GF-D8 (cell line): ENCODE results near the gene TRMT10B.

Experiments
- DNase-seq: peaks from one replicate; lab custom pipeline; 2025; lab: John Stamatoyannopoulos, UW

The TRMT10B gene

DNA sequence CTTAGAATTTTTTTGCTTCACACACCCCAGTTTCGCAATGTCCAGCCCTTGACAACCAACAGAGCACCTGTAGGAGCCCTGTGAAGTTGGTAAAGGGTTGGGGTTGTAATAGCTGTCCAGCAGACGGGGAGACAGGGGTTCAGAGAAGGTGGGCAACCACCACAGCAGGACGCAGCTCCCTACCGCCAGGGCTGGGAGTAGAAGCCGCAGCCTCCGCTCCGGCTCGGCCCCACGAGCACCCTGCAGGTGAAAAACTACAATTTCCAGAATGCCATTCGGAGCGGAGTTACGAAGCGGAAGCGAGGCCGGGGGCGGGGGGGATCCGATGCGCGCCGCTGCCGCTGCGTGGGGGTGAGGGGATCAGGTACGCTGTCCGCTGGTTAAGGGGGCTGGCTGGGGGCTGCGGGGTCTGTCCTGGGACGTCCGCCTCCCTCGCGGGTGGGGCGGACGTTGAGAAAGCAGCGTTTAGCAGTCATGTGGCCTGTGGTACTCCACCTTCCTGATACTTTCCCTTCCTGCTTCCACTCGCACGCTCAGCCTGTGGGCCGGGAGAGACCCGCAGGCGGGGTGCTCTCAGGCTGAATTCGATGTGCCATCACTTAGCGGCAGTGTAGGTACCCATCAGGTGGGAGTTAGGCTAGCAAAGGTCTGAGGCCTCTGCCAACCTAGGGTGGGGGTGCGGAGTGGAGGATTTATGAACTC lies at the start of gene TRMT10B:
Gene TRMT10B, plus strand, starts transcription at position 317 of the 702 bp plus-strand sequence. CDS start 8,127 bp downstream, outside the sequence.
- DNase-seq, result peak; percentile 44

- DNase-seq, result no peak
These were observed 47.8 kb upstream of the TRMT10B start for GRCh38 chr9:37705787-37706186.

DNA sequence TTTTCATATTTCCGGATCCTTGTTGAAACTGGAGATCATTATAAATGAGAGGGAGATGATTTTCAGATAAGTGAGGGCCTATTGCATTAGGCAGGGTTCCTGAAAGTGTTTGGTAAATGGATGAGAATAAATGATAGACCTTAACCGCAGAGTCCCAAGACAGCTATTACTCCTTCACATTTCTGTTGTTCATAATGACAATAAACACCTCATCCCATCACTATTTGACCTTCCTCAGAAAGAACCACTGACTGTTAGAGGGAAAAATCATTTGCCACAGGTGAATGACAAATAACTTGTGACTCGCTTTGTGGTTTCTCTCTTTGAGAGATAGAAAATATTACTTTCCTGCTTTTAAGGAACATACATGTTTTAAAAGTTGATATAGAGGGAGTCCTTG lies 47.3 kb upstream of the TRMT10B start:
- no peak for DNase-seq

GRCh38 chr9:37707748-37708147 lies 45.9 kb upstream of the TRMT10B start:
- DNase-seq, result no peak

GRCh38 chr9:37710046-37710445 lies 43.6 kb upstream of the TRMT10B start:
- DNase-seq, result no peak

GRCh38 chr9:37715260-37715659 lies 38.3 kb upstream of the TRMT10B start:
- DNase-seq, result no peak

- no peak for DNase-seq
These were observed 37.6 kb upstream of the TRMT10B start for GRCh38 chr9:37715991-37716505.

DNA sequence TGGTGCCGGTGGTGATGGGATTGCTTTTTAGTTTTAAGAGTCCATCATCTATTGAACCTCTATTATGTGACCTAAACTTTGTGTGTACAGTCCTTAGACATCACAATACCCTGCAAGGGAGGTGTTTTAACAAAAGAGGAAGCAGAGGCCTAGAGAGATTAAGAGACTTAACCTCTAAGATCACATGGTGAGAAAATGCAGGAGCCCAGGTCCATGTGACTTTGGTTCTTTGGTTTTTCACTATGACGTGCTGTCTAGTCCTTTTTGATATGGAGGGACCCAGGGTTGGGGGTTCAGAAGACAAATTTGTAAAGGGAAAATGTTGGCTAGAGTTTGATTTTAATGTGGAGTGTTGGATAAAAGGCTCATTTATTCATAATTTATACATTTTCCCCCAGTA lies 34.1 kb upstream of the TRMT10B start:
- no peak for DNase-seq

DNA sequence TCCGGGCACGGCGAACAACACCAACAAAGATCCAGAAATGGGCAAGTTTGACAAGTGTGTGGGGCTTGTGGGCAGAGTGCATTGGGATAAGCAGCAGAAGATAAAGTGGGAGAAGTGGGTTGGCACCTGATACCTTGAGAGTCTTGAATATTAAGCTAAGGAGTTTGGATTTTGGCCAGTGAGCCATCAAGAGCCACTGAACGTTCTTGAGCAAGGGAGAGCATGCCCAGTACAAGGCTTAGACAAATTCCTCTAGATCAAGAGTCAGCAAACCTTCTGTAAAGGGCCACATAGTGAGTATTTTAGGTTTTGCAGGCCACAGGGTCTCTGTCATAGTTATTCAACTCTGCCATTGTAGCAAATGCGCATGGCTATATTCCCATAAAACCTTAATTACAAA lies 26.6 kb upstream of the TRMT10B start:
- DNase-seq, result no peak

DNA sequence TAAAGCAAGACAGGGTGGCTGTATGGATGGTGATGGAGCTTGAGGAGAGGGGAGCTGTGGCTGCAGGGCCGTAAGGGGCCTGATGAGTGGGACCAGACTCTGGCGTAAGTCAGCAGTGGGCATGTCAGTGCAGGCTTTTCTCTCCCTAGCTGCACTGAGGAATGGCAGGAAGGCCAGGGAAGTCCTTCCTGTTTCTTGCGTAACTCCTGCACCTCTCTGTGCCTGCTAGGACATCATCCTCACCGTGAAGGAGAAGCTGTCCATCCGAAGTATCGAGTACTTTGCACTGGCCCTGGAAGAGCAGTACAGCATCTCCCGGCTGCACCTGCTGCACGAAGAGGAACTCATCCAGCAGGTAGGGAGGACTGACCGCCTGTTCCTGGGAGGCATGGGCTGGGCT lies 24.1 kb upstream of the TRMT10B start:
- no peak for DNase-seq

DNA sequence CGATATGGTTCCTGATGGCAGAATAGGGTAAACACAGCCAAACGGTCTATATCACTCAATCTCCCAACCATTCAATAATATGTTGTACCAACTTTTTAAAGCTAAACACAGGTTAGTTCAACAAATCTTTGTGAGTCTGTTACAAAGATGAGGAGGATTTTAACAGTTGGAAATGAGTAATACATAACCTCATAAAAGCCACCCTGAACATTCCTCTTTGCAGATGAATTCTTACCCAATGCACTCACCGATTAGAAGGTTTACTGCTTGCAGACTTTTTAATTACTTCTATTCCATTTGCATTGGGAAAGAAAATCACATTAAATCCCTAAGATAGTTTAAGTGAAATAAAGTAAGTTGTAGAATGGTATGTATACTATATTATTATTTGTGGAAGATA lies 23.3 kb upstream of the TRMT10B start:
- no peak for DNase-seq

DNA sequence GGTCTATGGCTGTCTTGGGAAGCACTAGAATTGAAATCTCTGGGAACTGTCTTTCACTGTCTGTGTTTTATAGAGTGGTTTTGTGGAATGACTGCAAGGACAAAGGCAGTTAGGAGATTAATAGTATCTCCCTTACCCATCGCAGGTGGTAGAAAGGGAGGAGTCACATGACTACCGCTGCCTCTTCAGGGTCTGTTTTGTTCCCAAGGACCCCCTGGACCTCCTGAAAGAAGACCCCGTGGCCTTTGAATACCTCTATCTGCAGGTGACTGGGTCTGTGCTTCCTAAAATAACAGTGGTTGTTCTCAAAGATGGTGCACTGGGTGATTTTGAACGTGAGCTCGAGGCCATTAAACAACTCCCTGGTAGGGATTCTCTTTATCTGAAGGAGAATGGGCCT lies 22.8 kb upstream of the TRMT10B start:
- no peak for DNase-seq

- no peak for DNase-seq
These were observed 21.4 kb upstream of the TRMT10B start for GRCh38 chr9:37732086-37732741.

DNA sequence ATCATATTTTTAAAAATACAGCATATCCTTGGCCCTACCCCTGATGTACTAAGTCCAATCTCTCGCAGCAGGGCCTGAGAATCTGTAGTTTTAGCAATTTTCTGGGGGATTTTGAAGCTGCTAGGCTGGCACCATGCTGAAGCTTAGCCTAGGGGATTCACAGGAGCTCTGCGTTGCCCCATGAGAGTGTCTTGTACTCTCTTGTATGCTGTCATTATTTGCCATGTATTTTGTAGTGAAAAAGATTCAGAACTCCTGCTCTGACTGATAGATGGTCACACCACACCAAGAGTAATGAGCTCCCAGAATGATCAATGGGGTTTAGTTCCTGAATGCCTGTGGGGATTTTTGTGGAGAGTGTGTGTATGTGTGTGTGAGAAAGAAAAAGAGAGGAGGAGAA lies 20.7 kb upstream of the TRMT10B start:
- DNase-seq, result no peak

GRCh38 chr9:37739222-37739621 lies 14.4 kb upstream of the TRMT10B start:
- DNase-seq, result no peak

DNA sequence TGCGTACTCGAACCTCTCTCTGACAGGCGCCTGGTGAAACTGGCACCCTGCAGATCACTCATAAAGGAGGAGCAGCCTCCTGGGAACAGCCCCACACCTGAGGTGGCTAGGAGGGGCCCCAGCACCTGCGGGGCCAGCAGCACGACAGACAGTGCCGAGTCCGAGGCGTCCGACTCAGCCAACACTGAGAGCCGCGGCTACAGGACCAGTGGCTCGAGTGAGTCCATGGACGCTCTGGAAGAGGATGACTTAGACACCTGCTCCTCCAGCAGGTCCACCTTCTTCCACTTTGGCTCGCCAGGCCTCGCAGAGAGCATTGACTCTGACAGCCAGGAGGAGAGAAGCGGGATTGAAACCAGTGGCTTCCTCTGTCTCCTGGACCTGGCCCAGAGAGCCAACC lies 13.5 kb upstream of the TRMT10B start:
- DNase-seq, result no peak

- no peak for DNase-seq
These were observed 12.8 kb upstream of the TRMT10B start for GRCh38 chr9:37740631-37741328.

- DNase-seq, result no peak
These were observed 7.6 kb upstream of the TRMT10B start for GRCh38 chr9:37745970-37746369.

DNA sequence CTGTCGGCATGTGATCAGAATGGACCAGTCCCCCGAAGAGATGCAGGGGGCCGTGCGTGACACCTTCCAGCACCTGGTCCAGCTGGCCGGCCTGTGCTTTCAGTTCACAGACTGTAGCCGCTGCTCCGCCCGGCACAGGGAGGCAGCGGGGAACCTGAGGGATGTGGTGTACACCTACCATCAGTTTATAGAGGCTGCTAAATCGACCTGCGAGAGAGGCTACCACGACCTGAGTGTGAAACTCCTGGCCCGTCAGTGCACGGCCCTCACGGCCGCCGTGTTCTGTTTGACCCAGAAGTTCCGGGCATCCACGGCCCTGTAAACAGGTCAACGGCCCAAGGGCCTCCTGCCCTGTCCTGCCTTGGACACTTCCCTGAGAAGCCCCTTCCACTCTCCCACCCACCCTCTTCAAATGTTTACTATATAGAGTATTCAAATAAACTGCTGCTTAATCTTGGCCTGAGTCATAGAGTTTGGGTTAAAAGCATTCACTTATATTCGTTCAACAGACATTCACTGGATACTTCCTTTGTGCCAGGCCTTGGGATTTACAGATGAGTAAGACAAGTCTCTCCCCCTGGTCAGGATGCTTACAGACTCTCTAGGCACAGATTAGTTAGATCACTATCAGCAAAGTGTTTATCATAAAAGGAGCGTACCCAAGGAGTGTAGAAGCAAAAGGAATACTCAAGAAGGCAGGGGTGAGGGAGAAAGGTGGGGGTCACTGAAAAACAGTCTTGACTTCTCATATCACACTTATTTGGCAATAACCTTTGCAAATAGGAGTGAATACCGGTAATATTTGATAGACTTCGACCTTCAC lies 6.9 kb upstream of the TRMT10B start:
- no peak for DNase-seq

- DNase-seq, result peak; percentile 9
These were observed 6.3 kb upstream of the TRMT10B start for GRCh38 chr9:37747271-37747753.

GRCh38 chr9:37749129-37749528 lies 4.5 kb upstream of the TRMT10B start:
- DNase-seq, result no peak

DNA sequence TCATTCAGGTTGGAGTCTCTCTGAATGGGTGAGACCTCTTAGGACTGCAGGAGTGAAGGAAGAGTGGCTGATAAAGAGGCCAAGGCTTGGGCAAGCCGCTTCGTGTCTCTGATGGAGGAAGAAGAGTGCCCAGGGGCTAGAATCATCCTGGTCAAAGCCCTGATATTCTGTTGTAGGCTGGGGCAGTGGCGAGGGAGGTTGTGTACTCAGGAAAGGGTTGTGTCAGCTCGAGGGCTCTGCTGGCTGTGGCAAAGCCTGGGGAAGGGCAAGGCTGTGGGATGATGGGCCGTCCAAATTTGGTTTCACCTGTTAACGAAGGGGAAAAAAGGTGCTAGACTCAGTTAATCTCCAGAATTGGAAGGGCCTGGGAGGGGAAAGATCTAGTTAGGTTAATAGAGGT lies 2.4 kb upstream of the TRMT10B start:
- DNase-seq, result no peak
